Panc1 (cell line): Measurements from ENCODE around the gene NACAD. TPM values are rescaled to one million over a fixed set of nuclear protein-coding genes. Genes with fewer than 3 reads are reported as not detected.

ENCODE experiments used
- ATAC-seq: fragments of 200-7000 bp; cut with Tn5 transposase; 2 replicates; pipeline ENCODE4 v1.9.1; 2020; ENCODE audit warnings: mild to moderate bottlenecking, moderate library complexity
- BruUV-seq: library from RNA; stranded (reverse); fragments of 400-500 nt; replicated peaks from 2 replicates; lab custom pipeline; 2021; lab: Mats Ljungman, UMichigan
- CTCF ChIA-PET: fragments of 300-600 bp; sonication (Branson Sonifier 250); formaldehyde crosslinking; loops from one replicate; lab custom pipeline; 2022; ENCODE audit warnings: antibody characterized with exemption; lab: Charles Lee
- POLR2A ChIA-PET: fragments of 300-600 bp; sonication (Branson Sonifier 250); formaldehyde crosslinking; loops from one replicate; lab custom pipeline; 2022; ENCODE audit warnings: antibody characterized with exemption; lab: Charles Lee
- DNase-seq: peaks from one replicate; pipeline ENCODE4 v3.0.0-alpha.2; 2010; ENCODE audit warnings: low read depth, low spot score
- H3K27ac ChIP-seq: 2 replicates; pipeline ENCODE4 v1.5.1; 2011; ENCODE audit warnings: mild to moderate bottlenecking, low read length, inconsistent platforms
- H3K27me3 ChIP-seq: fragments of 200-500 bp; sonication (Bioruptor generic); 2 replicates; pipeline ENCODE4 v1.6.0; 2014; ENCODE audit warnings: low read length, inconsistent platforms; ENCODE audit not compliant: control insufficient read depth, insufficient read depth
- H3K36me3 ChIP-seq: fragments of 200-500 bp; sonication (Bioruptor generic); 2 replicates; pipeline ENCODE4 v1.5.1; 2014; ENCODE audit warnings: inconsistent platforms, mild to moderate bottlenecking, low read length, moderate library complexity; ENCODE audit not compliant: control insufficient read depth, insufficient read depth
- H3K4me1 ChIP-seq: 2 replicates; pipeline ENCODE4 v1.5.1; 2011; ENCODE audit warnings: inconsistent platforms, mild to moderate bottlenecking, low read length, moderate library complexity; ENCODE audit not compliant: control insufficient read depth, insufficient read depth
- H3K4me3 ChIP-seq, 2 experiments: 2 replicates each; pipeline ENCODE4 v1.5.1; 2011 to 2012; ENCODE audit warnings: low read depth in 2 of 2, low read length in 2 of 2, mild to moderate bottlenecking in 2 of 2, inconsistent platforms in 1 of 2, moderate library complexity in 1 of 2
- H3K9me3 ChIP-seq: fragments of 200-500 bp; sonication (Bioruptor generic); 2 replicates; pipeline ENCODE4 v1.5.1; 2014; ENCODE audit warnings: low read depth, mild to moderate bottlenecking, inconsistent platforms, low read length, moderate library complexity; ENCODE audit not compliant: control insufficient read depth, insufficient read depth
- CTCF ChIP-seq: fragments of 450-650 bp; IDR thresholded peaks from 2 replicates; pipeline ENCODE4 v1.5.1; 2017; ENCODE audit warnings: mild to moderate bottlenecking
- POLR2AphosphoS5 ChIP-seq: IDR thresholded peaks from 2 replicates; pipeline ENCODE4 v1.6.1; 2012; ENCODE audit warnings: mild to moderate bottlenecking, low read depth, low read length, moderate library complexity
- REST ChIP-seq, 2 experiments: IDR thresholded peaks; 2 replicates each; pipeline ENCODE4 v1.6.1; 2011 to 2012; ENCODE audit warnings: low read depth in 2 of 2, control low read depth in 1 of 2, low read length in 1 of 2, mild to moderate bottlenecking in 1 of 2, moderate library complexity in 1 of 2; ENCODE audit not compliant: insufficient read depth in 1 of 2
- SIN3A ChIP-seq: IDR thresholded peaks from 2 replicates; pipeline ENCODE4 v1.6.1; 2012; ENCODE audit warnings: low read depth, mild to moderate bottlenecking, low read length, moderate library complexity, borderline replicate concordance; ENCODE audit not compliant: insufficient read depth
- TCF7L2 ChIP-seq: IDR thresholded peaks from 2 replicates; pipeline ENCODE4 v1.6.1; 2011; ENCODE audit warnings: mild to moderate bottlenecking, low read depth, low read length, inconsistent platforms
- in situ Hi-C: cut with HindIII; loops from 2 replicates; pipeline ENCODE4 v1.10.0; 2016; ENCODE audit warnings: low sequenced_read_pairs, low pct_unique_long_range_greater_than_20kb
- intact Hi-C: fragments of 100-400 bp; cut with micrococcal nuclease; formaldehyde crosslinking; loops from one replicate; pipeline ENCODE4 v1.10.0; 2022; ENCODE audit not compliant: unreplicated experiment
- total RNA-seq: library from RNA; stranded (reverse); gene quantifications from one replicate; pipeline ENCODE4 v1.2.1, GENCODE V29; 2021; ENCODE audit not compliant: unreplicated experiment

Gene NACAD
- total RNA-seq, 1 experiment from 2014 or later: 5.3 TPM

- H3K36me3 ChIP-seq: peaks cover 2% of the 10 kb centered on the region; the same call in 1 of the 2 replicates
- BruUV-seq: no TSS peak
- H3K27ac ChIP-seq: no peak overlapping the region
- no peaks in the 10 kb centered on the region for H3K4me1 ChIP-seq
- H3K4me3 ChIP-seq: no peak overlapping the region
- no peak for DNase-seq
- in situ Hi-C loops (no loop called here), intact Hi-C loops (no loop called here)
- no peaks in the 10 kb centered on the region for H3K9me3 ChIP-seq
- ChIA-PET CTCF (no interaction called here), POLR2A (no interaction called here)
- ATAC-seq: no peak
- TF ChIP-seq TCF7L2 (no peak), REST (IDR thresholded peaks at IDR 0.05; ENCODE audit: insufficient read depth in 1 of 2, low read depth in 2 of 2, low read length in 1 of 2) (no peak), POLR2AphosphoS5 (no peak), SIN3A (no peak), CTCF (no peak)
- no peaks in the 10 kb centered on the region for H3K27me3 ChIP-seq
Observed at GRCh38 chr7:45071528-45071927, 17.2 kb downstream of the NACAD start.

- Histone ChIP-seq H3K9me3 (no peaks in the 10 kb centered on the region), H3K27me3 (no peaks in the 10 kb centered on the region), H3K4me1 (no peaks in the 10 kb centered on the region), H3K27ac (no peak overlapping the region), H3K4me3 (no peak overlapping the region), H3K36me3 (no peaks in the 10 kb centered on the region)
- ATAC-seq: no peak
- ChIA-PET CTCF (no interaction called here), POLR2A (interaction anchor here (0.6 kb wide), 1 partner anchor 47 kb away, joined by 5 read pairs; no protein-coding TSS in a partner anchor)
- DNase-seq: no peak
- no TSS peak for BruUV-seq
- in situ Hi-C loops (no loop called here), intact Hi-C loops (no loop called here)
- no peak for TF ChIP-seq POLR2AphosphoS5
- no peak for TF ChIP-seq TCF7L2
- no peak for TF ChIP-seq SIN3A
- no peak for TF ChIP-seq REST (IDR thresholded peaks at IDR 0.05; ENCODE audit: insufficient read depth in 1 of 2, low read depth in 2 of 2, low read length in 1 of 2)
- TF ChIP-seq CTCF: no peak
Observed at GRCh38 chr7:45070254-45070642, 18.5 kb downstream of the NACAD start.
